ENCODE measurements around the gene THRAP3. TPM values are rescaled to one million over a fixed set of nuclear protein-coding genes. Genes with fewer than 3 reads are reported as not detected.

The THRAP3 gene
- total RNA-seq, 2 donors from 2014 or later = 81.0 to 103 TPM

- Histone ChIP-seq H3K27me3 (no peaks in the 10 kb centered on the region), H3K27ac (no peak overlapping the region), H3K4me1 (peaks cover 4% of the 10 kb centered on the region), H3K9ac (ENCODE audit: low read depth in 2 of 2, low read length in 2 of 2) (no peak overlapping the region), H3K36me3 (peaks cover 11% of the 10 kb centered on the region), H3K9me3 (no peaks in the 10 kb centered on the region), H3K4me3 (no peak overlapping the region)
- no peak for TF ChIP-seq CTCF (IDR thresholded peaks at IDR 0.05)
- intact Hi-C loops (cut with DNase I) = no loop called here
- no peak for DNase-seq
Observed at GRCh38 chr1:36304521-36304920, 80.3 kb downstream of the THRAP3 start.

- intact Hi-C loops (cut with DNase I) = no loop called here
- H3K36me3 ChIP-seq = peaks cover 11% of the 10 kb centered on the region
- H3K27ac ChIP-seq = peak overlapping the region; percentile 90
- H3K9me3 ChIP-seq = no peaks in the 10 kb centered on the region
- peaks cover 4% of the 10 kb centered on the region for H3K4me1 ChIP-seq
- peak overlapping the region in 1 of 2 donors; percentile 19 for H3K9ac ChIP-seq (ENCODE audit: low read depth in 2 of 2, low read length in 2 of 2)
- H3K4me3 ChIP-seq = no peak overlapping the region
- TF ChIP-seq CTCF (IDR thresholded peaks at IDR 0.05) = no peak
- peak; percentile 27 for DNase-seq
- no peaks in the 10 kb centered on the region for H3K27me3 ChIP-seq
Observed at GRCh38 chr1:36304970-36305914, 81.0 kb downstream of the THRAP3 start.

- Histone ChIP-seq H3K9ac (ENCODE audit: low read depth in 2 of 2, low read length in 2 of 2) (peak overlapping the region; percentile 73 to 76), H3K9me3 (no peaks in the 10 kb centered on the region), H3K36me3 (peaks cover 9% of the 10 kb centered on the region), H3K27ac (peak overlapping the region; percentile 90), H3K27me3 (no peaks in the 10 kb centered on the region), H3K4me1 (peaks cover 4% of the 10 kb centered on the region), H3K4me3 (peak overlapping the region; percentile 94)
- no peak for TF ChIP-seq CTCF (IDR thresholded peaks at IDR 0.05)
- intact Hi-C loops (cut with DNase I) = no loop called here
- peak; percentile 48 for DNase-seq
Observed at GRCh38 chr1:36305915-36306209, 81.6 kb downstream of the THRAP3 start.

GRCh38 chr1:36306210-36306901 lies 82.1 kb downstream of the THRAP3 start, which contains the start of gene SH3D21:
TSS of gene SH3D21 (plus strand) at chr1:36306368. CDS start at chr1:36306421, 53 bp downstream.
- intact Hi-C loops (cut with DNase I) = no loop called here
- Histone ChIP-seq H3K4me3 (peak within 1 kb of the TSS; percentile 94), H3K27ac (peak within 1 kb of the TSS; percentile 90), H3K9ac (ENCODE audit: low read depth in 2 of 2, low read length in 2 of 2) (peak within 1 kb of the TSS; percentile 73 to 76), H3K4me1 (peaks cover 4% of the 10 kb centered on the region), H3K36me3 (peaks cover 4% of the 10 kb centered on the region), H3K9me3 (no peaks in the 10 kb centered on the region), H3K27me3 (no peaks in the 10 kb centered on the region)
- TF ChIP-seq CTCF (IDR thresholded peaks at IDR 0.05) = no peak
- peak; percentile 80 for DNase-seq

- Histone ChIP-seq H3K36me3 (no peaks in the 10 kb centered on the region), H3K27ac (peak overlapping the region; percentile 90), H3K4me3 (peak overlapping the region; percentile 94), H3K9me3 (no peaks in the 10 kb centered on the region), H3K4me1 (peaks cover 4% of the 10 kb centered on the region), H3K27me3 (no peaks in the 10 kb centered on the region), H3K9ac (ENCODE audit: low read depth in 2 of 2, low read length in 2 of 2) (peak overlapping the region; percentile 20 to 76)
- peak; percentile 96 for DNase-seq
- intact Hi-C loops (cut with DNase I) = no loop called here
- TF ChIP-seq CTCF (IDR thresholded peaks at IDR 0.05) = no peak
Observed at GRCh38 chr1:36306902-36307456, 82.7 kb downstream of the THRAP3 start.
